Spleen (tissue), 11 donors: ENCODE data around the gene DMXL1. TPM values are rescaled to one million over a fixed set of nuclear protein-coding genes. Genes with fewer than 3 reads are reported as not detected.

Experiments
- DNase-seq: peaks from one replicate; pipeline ENCODE4 v3.0.0-alpha.2; 2020
- H3K27ac ChIP-seq, 8 donors: fragments of 200-600 bp; sonication (generic) in 7 of 8; 1 replicate in 4 of 8; 2 replicates in 4 of 8; pipeline versions ENCODE4 v1.5.0 to v1.8.0; 2016 to 2021; ENCODE audit warnings: inconsistent platforms in 4 of 8, mild to moderate bottlenecking in 4 of 8, moderate library complexity in 1 of 8
- H3K27me3 ChIP-seq, 7 donors: fragments of 200-600 bp; sonication (generic) in 6 of 7; replicated peaks in 1 of 7; 1 replicate in 4 of 7; 2 replicates in 3 of 7; pipeline versions ENCODE4 v1.5.0 to v1.8.0; 2016 to 2021; ENCODE audit warnings: inconsistent platforms in 3 of 7, mild to moderate bottlenecking in 1 of 7
- H3K36me3 ChIP-seq, 6 donors: fragments of 200-600 bp; sonication (generic) in 5 of 6; 1 replicate in 4 of 6; 2 replicates in 2 of 6; pipeline versions ENCODE4 v1.5.0 to v1.8.0; 2016 to 2021; ENCODE audit warnings: inconsistent platforms in 2 of 6
- H3K4me1 ChIP-seq, 6 donors: fragments of 200-600 bp; sonication (generic) in 5 of 6; 1 replicate in 3 of 6; 2 replicates in 3 of 6; pipeline versions ENCODE4 v1.5.0 to v1.8.0; 2016 to 2021; ENCODE audit warnings: inconsistent platforms in 3 of 6
- H3K4me3 ChIP-seq, 8 donors: fragments of 200-600 bp; sonication (generic) in 7 of 8; 1 replicate in 4 of 8; 2 replicates in 4 of 8; pipeline versions ENCODE4 v1.5.0 to v1.8.0; 2016 to 2021; ENCODE audit warnings: inconsistent platforms in 4 of 8, mild to moderate bottlenecking in 4 of 8, moderate library complexity in 2 of 8
- H3K9me3 ChIP-seq, 8 donors: fragments of 200-600 bp; sonication (generic) in 7 of 8; 1 replicate in 4 of 8; 2 replicates in 4 of 8; pipeline versions ENCODE4 v1.5.0 to v1.8.0; 2016 to 2021; ENCODE audit warnings: inconsistent platforms in 4 of 8
- CTCF ChIP-seq, 11 experiments: fragments of 200-600 bp in 7 of 11; fragments of 450-650 bp in 4 of 11; sonication (generic) in 4 of 11; IDR thresholded peaks in 8 of 11; conservative IDR thresholded peaks in 3 of 11; 1 replicate in 7 of 11; 2 replicates in 4 of 11; pipeline versions ENCODE4 v1.4.0 to v1.8.0; 2016 to 2021; ENCODE audit warnings: antibody characterized with exemption in 11 of 11, inconsistent platforms in 4 of 11, mild to moderate bottlenecking in 1 of 11
- POLR2A ChIP-seq, 3 donors: fragments of 450-650 bp; IDR thresholded peaks; one replicate each; pipeline ENCODE4 v1.5.1; 2017; ENCODE audit warnings: antibody characterized with exemption in 3 of 3, mild to moderate bottlenecking in 1 of 3
- POLR2AphosphoS5 ChIP-seq, 3 donors: sonication (generic); formaldehyde crosslinking; IDR thresholded peaks; one replicate each; pipeline ENCODE4 v1.5.1; 2017; ENCODE audit warnings: antibody characterized with exemption in 3 of 3
- WGBS, 5 donors: extraction: QIAGEN DNeasy Blood & Tissue Kit in 3 of 5; methylation state at CpG; one replicate each; pipeline versions ENCODE4 v1.1.5 to v1.1.7; 2013 to 2018; 5-methylcytosine and 5-hydroxymethylcytosine counted together
- intact Hi-C: fragments of 100-400 bp; cut with DNase I; formaldehyde crosslinking; loops from one replicate; pipeline ENCODE4 v1.15.0; 2023; ENCODE audit warnings: low total_unique reads
- polyA plus RNA-seq, 3 donors: library from polyadenylated mRNA; stranded (reverse); fragments of 200-250 nt; gene quantifications; one replicate each; pipeline ENCODE4 v1.2.1, GENCODE V29; 2013
- total RNA-seq, 7 donors: library from RNA; depleted of rRNA in 3 of 7; stranded (reverse); fragments of >200 nt in 3 of 7; fragmentation: NEBNext Ultra II Directional in 4 of 7; extraction: Animal tissue kit (Norgen Biotek cat#: 25700) in 4 of 7; gene quantifications; one replicate each; pipeline versions ENCODE4 v1.1.0 to v1.2.1, GENCODE V29; 2016 to 2021
- donor health status: healthy with polysubstance abuse.
- donor health status: DM: no; HTN: no; CAD: no; lungs with moderate emphysema.
- donor health status: DM: no; HTN: no; CAD: no.
- donor health status: Bipolar disorder and iron deficiency.
- donor health status: healthy.
- donor health status: DM: no; HTN: no; CAD: no.
- donor health status: DM: yes; HTN: yes; CAD: no.

DMXL1 gene
- total and polyA plus RNA-seq, 10 donors = 19.3 to 89.9 (median 72.0) TPM

- no peaks in the 10 kb centered on the region for H3K27me3 ChIP-seq
- no peak for TF ChIP-seq CTCF (IDR thresholded peaks at IDR 0.05 in 8 of 11, conservative IDR thresholded peaks at IDR 0.05 in 3 of 11)
- no peak for TF ChIP-seq POLR2AphosphoS5 (IDR thresholded peaks at IDR 0.05)
- TF ChIP-seq POLR2A (IDR thresholded peaks at IDR 0.05) = no peak
- H3K4me3 ChIP-seq = peak overlapping the region in 1 of 8 donors; percentile 56
- H3K9me3 ChIP-seq = no peaks in the 10 kb centered on the region
- DNase-seq = no peak
- H3K36me3 ChIP-seq = no peaks in the 10 kb centered on the region
- intact Hi-C loops = no loop called here
- H3K4me1 ChIP-seq = peaks cover 44 to 100% (median 95%) of the 10 kb centered on the region in 6 donors
- H3K27ac ChIP-seq = peak overlapping the region; percentile 29 to 97 (median 92)
Observed at GRCh38 chr5:119274767-119275130, 203.9 kb downstream of the DMXL1 start.

- intact Hi-C loops = no loop called here
- Histone ChIP-seq H3K36me3 (no peaks in the 10 kb centered on the region), H3K9me3 (no peaks in the 10 kb centered on the region), H3K4me3 (peak overlapping the region in 1 of 8 donors; percentile 45), H3K27ac (peak overlapping the region; percentile 4 to 97 (median 92)), H3K4me1 (peaks cover 44 to 100% (median 97%) of the 10 kb centered on the region in 6 donors), H3K27me3 (no peaks in the 10 kb centered on the region)
- TF ChIP-seq POLR2AphosphoS5 (IDR thresholded peaks at IDR 0.05) = no peak
- no peak for TF ChIP-seq POLR2A (IDR thresholded peaks at IDR 0.05)
- DNase-seq = no peak
- 46 to 76% (median 64%) methylated on average over 6 of the region's 6 CpGs for WGBS, 5 donors
Observed at GRCh38 chr5:119275146-119275545, 204.3 kb downstream of the DMXL1 start.

- Histone ChIP-seq H3K4me3 (peak overlapping the region in 1 of 8 donors; percentile 45), H3K27ac (peak overlapping the region; percentile 4 to 97 (median 92)), H3K36me3 (no peaks in the 10 kb centered on the region), H3K27me3 (no peaks in the 10 kb centered on the region), H3K4me1 (peaks cover 44 to 100% (median 97%) of the 10 kb centered on the region in 6 donors), H3K9me3 (no peaks in the 10 kb centered on the region)
- 38 to 52% (median 44%) methylated on average over 3 of the region's 3 CpGs for WGBS, 5 donors
- no peak for TF ChIP-seq POLR2A (IDR thresholded peaks at IDR 0.05)
- peak in 2 of 3 donors; percentile 48 to 68 for TF ChIP-seq POLR2AphosphoS5 (IDR thresholded peaks at IDR 0.05)
- DNase-seq = no peak
- intact Hi-C loops = no loop called here
Observed at GRCh38 chr5:119275601-119276173, 204.8 kb downstream of the DMXL1 start.

GRCh38 chr5:119276978-119277377 is 206.1 kb downstream of the DMXL1 start:
- H3K4me3 ChIP-seq = no peak overlapping the region
- WGBS, 5 donors = 64 to 78% (median 75%) methylated on average over 5 of the region's 5 CpGs
- H3K4me1 ChIP-seq = peaks cover 41 to 100% (median 89%) of the 10 kb centered on the region in 6 donors
- peak overlapping the region in 7 of 8 donors; percentile 43 to 97 (median 94) for H3K27ac ChIP-seq
- no peak for TF ChIP-seq POLR2A (IDR thresholded peaks at IDR 0.05)
- no peak for TF ChIP-seq CTCF (IDR thresholded peaks at IDR 0.05 in 8 of 11, conservative IDR thresholded peaks at IDR 0.05 in 3 of 11)
- no peak for TF ChIP-seq POLR2AphosphoS5 (IDR thresholded peaks at IDR 0.05)
- no peaks in the 10 kb centered on the region for H3K9me3 ChIP-seq
- peaks cover 0 to 4% (median 0%) of the 10 kb centered on the region in 6 donors for H3K36me3 ChIP-seq
- intact Hi-C loops = no loop called here
- H3K27me3 ChIP-seq = no peaks in the 10 kb centered on the region
- DNase-seq = no peak

GRCh38 chr5:119279093-119279492 is 208.2 kb downstream of the DMXL1 start:
- 43 to 60% (median 56%) methylated on average over 1 of the region's 1 CpG for WGBS, 5 donors
- intact Hi-C loops = no loop called here
- TF ChIP-seq POLR2AphosphoS5 (IDR thresholded peaks at IDR 0.05) (no peak), CTCF (IDR thresholded peaks at IDR 0.05 in 8 of 11, conservative IDR thresholded peaks at IDR 0.05 in 3 of 11) (no peak), POLR2A (IDR thresholded peaks at IDR 0.05) (no peak)
- no peak overlapping the region for H3K4me3 ChIP-seq
- DNase-seq = no peak
- H3K27me3 ChIP-seq = no peaks in the 10 kb centered on the region
- peaks cover 37 to 100% (median 86%) of the 10 kb centered on the region in 6 donors for H3K4me1 ChIP-seq
- peaks cover 0 to 17% (median 0%) of the 10 kb centered on the region in 6 donors for H3K36me3 ChIP-seq
- H3K9me3 ChIP-seq = no peaks in the 10 kb centered on the region
- peak overlapping the region in 5 of 8 donors; percentile 26 to 97 (median 96) for H3K27ac ChIP-seq
